HCT116 (cell line): Measurements from ENCODE around the gene ILDR2. TPM values are rescaled to one million over a fixed set of nuclear protein-coding genes. Genes with fewer than 3 reads are reported as not detected.

Experiments used
- ATAC-seq: fragments of 200-7000 bp; cut with Tn5 transposase; 2 replicates; pipeline ENCODE4 v1.9.1; 2020; ENCODE audit warnings: mild to moderate bottlenecking, moderate library complexity
- BruUV-seq: library from RNA; stranded (reverse); fragments of 400-500 nt; replicated peaks from 2 replicates; lab custom pipeline; 2021; lab: Mats Ljungman, UMichigan
- CTCF ChIA-PET: fragments of 300-600 bp; sonication (Branson Sonifier 250); formaldehyde crosslinking; loops from one replicate; lab custom pipeline; 2021; ENCODE audit warnings: antibody characterized with exemption; lab: Charles Lee
- POLR2A ChIA-PET: fragments of 300-600, 350-600 bp; sonication (Branson Sonifier 250); formaldehyde crosslinking; loops from one replicate; lab custom pipeline; 2021; ENCODE audit warnings: antibody characterized with exemption; lab: Charles Lee
- RAD21 ChIA-PET, 2 experiments: fragments of 300-600 bp; sonication (Branson Sonifier 250); formaldehyde crosslinking; loops; one replicate each; lab custom pipeline; 2023; ENCODE audit warnings: low total read pairs in 2 of 2; ENCODE audit not compliant: uncharacterized antibody in 2 of 2, unreplicated experiment in 2 of 2, low non-redundant PET in 1 of 2; lab: Charles Lee
- DNase-seq: peaks from one replicate; pipeline ENCODE4 v3.0.0-alpha.2; 2010; ENCODE audit warnings: low read depth, low spot score
- H2AFZ ChIP-seq: fragments of 200-600 bp; shearing (Covaris generic), sonication (generic); 2 replicates; pipeline ENCODE4 v1.6.1; 2017; ENCODE audit warnings: low read depth, mixed run types, mixed read lengths, antibody characterized with exemption, low read length; ENCODE audit not compliant: poor library complexity, severe bottlenecking
- H3K27ac ChIP-seq: 2 replicates; pipeline ENCODE4 v1.5.1; 2012; ENCODE audit warnings: low read depth, low read length
- H3K27me3 ChIP-seq: fragments of 200-600 bp; sonication (generic); 2 replicates; pipeline ENCODE4 v1.6.1; 2016; ENCODE audit warnings: mixed run types, low read length, mixed read lengths; ENCODE audit not compliant: insufficient read depth
- H3K36me3 ChIP-seq, 2 experiments: fragments of 200-500 bp in 1 of 2; fragments of 200-600 bp in 1 of 2; sonication (Bioruptor generic) in 1 of 2; sonication (generic) in 1 of 2; 2 replicates each; pipeline versions ENCODE4 v1.5.1 to v1.6.1; 2014 to 2016; ENCODE audit warnings: low read length in 2 of 2, inconsistent platforms in 1 of 2, mixed read lengths in 1 of 2, mixed run types in 1 of 2; ENCODE audit not compliant: insufficient read depth in 2 of 2, control insufficient read depth in 1 of 2
- H3K4me1 ChIP-seq, 2 experiments: fragments of 200-600 bp in 1 of 2; sonication (generic) in 1 of 2; 2 replicates each; pipeline versions ENCODE4 v1.5.1 to v1.6.1; 2012 to 2017; ENCODE audit warnings: low read length in 2 of 2, inconsistent platforms in 1 of 2, mild to moderate bottlenecking in 1 of 2, mixed read lengths in 1 of 2, mixed run types in 1 of 2, moderate library complexity in 1 of 2; ENCODE audit not compliant: insufficient read depth in 2 of 2, control insufficient read depth in 1 of 2
- H3K4me2 ChIP-seq: fragments of 200-600 bp; sonication (generic); 2 replicates; pipeline ENCODE4 v1.6.1; 2017; ENCODE audit warnings: mixed run types, low read length, mixed read lengths
- H3K4me3 ChIP-seq, 2 experiments: fragments of 200-600 bp in 1 of 2; sonication (generic) in 1 of 2; replicated peaks in 1 of 2; 2 replicates each; pipeline ENCODE4 v1.5.1; 2011 to 2016; ENCODE audit warnings: low read length in 2 of 2, control low read depth in 1 of 2, low read depth in 1 of 2, mild to moderate bottlenecking in 1 of 2, mixed read lengths in 1 of 2, mixed run types in 1 of 2
- H3K79me2 ChIP-seq: fragments of 200-600 bp; sonication (generic); 2 replicates; pipeline ENCODE4 v1.6.1; 2017; ENCODE audit warnings: mild to moderate bottlenecking, mixed run types, low read length, moderate library complexity, mixed read lengths; ENCODE audit not compliant: insufficient read depth
- H3K9ac ChIP-seq: fragments of 200-600 bp; sonication (generic); 2 replicates; pipeline ENCODE4 v1.6.1; 2016; ENCODE audit warnings: low read length, mixed read lengths
- H3K9me2 ChIP-seq: fragments of 200-600 bp; sonication (generic), shearing (Covaris generic); 2 replicates; pipeline ENCODE4 v1.6.1; 2017; ENCODE audit warnings: mixed run types, mild to moderate bottlenecking, moderate library complexity; ENCODE audit not compliant: insufficient read depth
- H3K9me3 ChIP-seq, 2 experiments: fragments of 200-500 bp in 1 of 2; fragments of 200-600 bp in 1 of 2; sonication (Bioruptor generic) in 1 of 2; sonication (generic) in 1 of 2; 2 replicates each; pipeline ENCODE4 v1.6.1; 2014 to 2017; ENCODE audit warnings: low read length in 2 of 2, mixed read lengths in 2 of 2, inconsistent platforms in 1 of 2, low read depth in 1 of 2, mild to moderate bottlenecking in 1 of 2, mixed run types in 1 of 2, moderate library complexity in 1 of 2; ENCODE audit not compliant: control insufficient read depth in 1 of 2, insufficient read depth in 1 of 2
- H4K20me1 ChIP-seq: fragments of 200-600 bp; sonication (generic), shearing (Covaris generic); 2 replicates; pipeline ENCODE4 v1.6.1; 2017; ENCODE audit warnings: mixed run types, mild to moderate bottlenecking, moderate library complexity; ENCODE audit not compliant: insufficient read depth
- CBX3 ChIP-seq: IDR thresholded peaks from 2 replicates; pipeline ENCODE4 v1.6.1; 2012; ENCODE audit warnings: low read depth
- POLR2A ChIP-seq: IDR thresholded peaks from 2 replicates; pipeline ENCODE4 v1.7.0; 2011; ENCODE audit warnings: borderline replicate concordance; ENCODE audit not compliant: insufficient read depth, insufficient read length; ENCODE audit errors: extremely low read depth
- RAD21 ChIP-seq: IDR thresholded peaks from 2 replicates; pipeline ENCODE4 v1.6.1; 2012; ENCODE audit warnings: low read depth, mild to moderate bottlenecking
- SP1 ChIP-seq: IDR thresholded peaks from 2 replicates; pipeline ENCODE4 v1.6.1; 2012; ENCODE audit warnings: low read depth
- TCF7L2 ChIP-seq: IDR thresholded peaks from 2 replicates; pipeline ENCODE4 v1.7.0; 2011; ENCODE audit warnings: borderline replicate concordance, inconsistent platforms; ENCODE audit not compliant: insufficient read depth, insufficient read length; ENCODE audit errors: extremely low read depth
- YY1 ChIP-seq: IDR thresholded peaks from 2 replicates; pipeline ENCODE4 v1.6.1; 2011; ENCODE audit warnings: low read length, low read depth, moderate library complexity, mild to moderate bottlenecking; ENCODE audit not compliant: insufficient replicate concordance; ENCODE audit errors: extremely low read depth
- ZFX ChIP-seq: fragments of 450-650 bp; IDR thresholded peaks from 2 replicates; pipeline ENCODE4 v1.6.1; 2017
- intact Hi-C: fragments of 100-400 bp; cut with micrococcal nuclease; formaldehyde crosslinking; loops from 2 replicates; pipeline ENCODE4 v1.10.0; 2022
- total RNA-seq: library from RNA; stranded (reverse); gene quantifications from one replicate; pipeline ENCODE4 v1.2.1, GENCODE V29; 2021; ENCODE audit not compliant: unreplicated experiment
- TF ChIP-seq, protein P1 (sequence below), 3 experiments: fragments of 200-600 bp in 1 of 3; sonication (generic) in 1 of 3; IDR thresholded peaks in 2 of 3; conservative IDR thresholded peaks in 1 of 3; 2 replicates each; pipeline ENCODE4 v1.5.1; 2012 to 2017; ENCODE audit warnings: low read depth in 2 of 3, low read length in 2 of 3, antibody characterized with exemption in 1 of 3, borderline replicate concordance in 1 of 3, control low read depth in 1 of 3, mild to moderate bottlenecking in 1 of 3, mixed read lengths in 1 of 3, mixed run types in 1 of 3, moderate library complexity in 1 of 3; ENCODE audit not compliant: insufficient read depth in 1 of 3

Gene ILDR2
- total RNA-seq, 1 experiment from 2014 or later, result 2.4 TPM

DNA sequence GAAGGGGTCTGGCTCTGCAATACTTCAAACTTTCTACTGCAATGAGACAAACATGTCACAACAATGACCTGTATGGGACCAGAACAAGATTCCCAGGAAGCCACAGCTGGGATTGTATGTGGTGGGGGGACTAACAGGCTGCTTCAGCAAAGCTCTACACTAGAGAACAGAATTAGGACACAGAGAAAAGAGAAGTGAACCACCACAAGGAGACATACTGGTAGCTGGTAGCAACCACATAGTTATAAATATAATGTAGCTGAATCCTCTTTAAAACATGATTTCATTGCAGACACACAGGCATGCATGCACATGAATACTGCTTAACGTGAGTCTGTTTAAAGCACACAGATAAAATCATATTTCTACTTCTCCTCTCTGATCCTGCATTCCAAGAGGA, 3.5 kb upstream of the ILDR2 start:
- BruUV-seq, result no TSS peak
- no peaks in the 10 kb centered on the region for H3K36me3 ChIP-seq
- H3K79me2 ChIP-seq, result no peaks in the 10 kb centered on the region
- no peak overlapping the region for H3K9ac ChIP-seq
- CTCF ChIA-PET, result no interaction called here
- RAD21 ChIA-PET, result no interaction called here
- no peaks in the 10 kb centered on the region for H3K9me3 ChIP-seq
- no peak for TF ChIP-seq CBX3
- H3K4me1 ChIP-seq, result peaks cover 4 to 7% of the 10 kb centered on the region in 2 experiments; a peak in 2 of 4 replicates
- no peak overlapping the region for H3K4me2 ChIP-seq
- POLR2A ChIA-PET, result no interaction called here
- no peak overlapping the region for H2AFZ ChIP-seq
- intact Hi-C loops, result no loop called here
- peaks cover 38% of the 10 kb centered on the region for H3K27me3 ChIP-seq
- no peaks in the 10 kb centered on the region for H3K9me2 ChIP-seq
- no peak overlapping the region for H3K4me3 ChIP-seq
- no peak for DNase-seq
- no peaks in the 10 kb centered on the region for H4K20me1 ChIP-seq
- H3K27ac ChIP-seq, result no peak overlapping the region
- ATAC-seq, result no peak

DNA sequence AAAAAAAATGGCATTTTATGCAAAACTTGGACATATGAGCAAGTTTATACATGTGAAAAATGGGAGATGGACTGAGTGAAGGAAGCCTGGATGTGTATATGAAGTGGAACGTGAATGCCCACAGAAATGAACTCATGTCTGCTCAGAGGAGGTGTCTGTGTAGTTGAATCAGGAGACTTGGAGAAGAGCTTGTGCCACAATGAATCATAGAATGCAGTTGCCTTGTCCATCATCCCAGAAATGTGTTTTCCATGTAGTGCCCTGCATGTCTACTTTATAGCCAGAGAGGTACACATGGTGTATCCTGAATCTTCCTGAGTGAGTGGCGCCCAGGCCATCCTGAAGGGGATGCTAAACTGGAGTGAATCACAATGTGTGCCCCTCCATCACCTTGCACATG, 2.6 kb upstream of the ILDR2 start:
- H4K20me1 ChIP-seq, result no peaks in the 10 kb centered on the region
- ATAC-seq (no peak), DNase-seq (no peak)
- no peak overlapping the region for H3K4me3 ChIP-seq
- ChIA-PET POLR2A (no interaction called here), CTCF (interaction anchor here (0.5 to 1.5 kb wide), 2 partner anchors 68 to 738 kb away, joined by 3 read pairs; no protein-coding TSS in a partner anchor), RAD21 (no interaction called here)
- no peaks in the 10 kb centered on the region for H3K36me3 ChIP-seq
- intact Hi-C loops, result no loop called here
- no peak overlapping the region for H3K4me2 ChIP-seq
- TF ChIP-seq CBX3 (no peak), POLR2A (no peak), TCF7L2 (no peak), ZFX (no peak), SP1 (no peak), RAD21 (no peak), YY1 (no peak)
- TF ChIP-seq, protein P1, sequence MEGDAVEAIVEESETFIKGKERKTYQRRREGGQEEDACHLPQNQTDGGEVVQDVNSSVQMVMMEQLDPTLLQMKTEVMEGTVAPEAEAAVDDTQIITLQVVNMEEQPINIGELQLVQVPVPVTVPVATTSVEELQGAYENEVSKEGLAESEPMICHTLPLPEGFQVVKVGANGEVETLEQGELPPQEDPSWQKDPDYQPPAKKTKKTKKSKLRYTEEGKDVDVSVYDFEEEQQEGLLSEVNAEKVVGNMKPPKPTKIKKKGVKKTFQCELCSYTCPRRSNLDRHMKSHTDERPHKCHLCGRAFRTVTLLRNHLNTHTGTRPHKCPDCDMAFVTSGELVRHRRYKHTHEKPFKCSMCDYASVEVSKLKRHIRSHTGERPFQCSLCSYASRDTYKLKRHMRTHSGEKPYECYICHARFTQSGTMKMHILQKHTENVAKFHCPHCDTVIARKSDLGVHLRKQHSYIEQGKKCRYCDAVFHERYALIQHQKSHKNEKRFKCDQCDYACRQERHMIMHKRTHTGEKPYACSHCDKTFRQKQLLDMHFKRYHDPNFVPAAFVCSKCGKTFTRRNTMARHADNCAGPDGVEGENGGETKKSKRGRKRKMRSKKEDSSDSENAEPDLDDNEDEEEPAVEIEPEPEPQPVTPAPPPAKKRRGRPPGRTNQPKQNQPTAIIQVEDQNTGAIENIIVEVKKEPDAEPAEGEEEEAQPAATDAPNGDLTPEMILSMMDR (IDR thresholded peaks at IDR 0.05 in 2 of 3, conservative IDR thresholded peaks at IDR 0.05 in 1 of 3; ENCODE audit: borderline replicate concordance in 1 of 3, insufficient read depth in 1 of 3, low read depth in 2 of 3, low read length in 2 of 3), result no peak
- no peaks in the 10 kb centered on the region for H3K9me2 ChIP-seq
- no peak overlapping the region for H3K9ac ChIP-seq
- no peaks in the 10 kb centered on the region for H3K79me2 ChIP-seq
- no peak overlapping the region for H3K27ac ChIP-seq
- no peak overlapping the region for H2AFZ ChIP-seq
- H3K9me3 ChIP-seq, result no peaks in the 10 kb centered on the region
- peaks cover 4 to 7% of the 10 kb centered on the region in 2 experiments; a peak in 2 of 4 replicates for H3K4me1 ChIP-seq
- peaks cover 47% of the 10 kb centered on the region for H3K27me3 ChIP-seq
- no TSS peak for BruUV-seq
